Astrocyte (in vitro differentiated cells and primary cell): ENCODE data around the gene RDH13.

ENCODE experiments used
- CTCF ChIP-seq: IDR thresholded peaks from 2 replicates; pipeline ENCODE4 v1.5.1; 2011; ENCODE audit warnings: low read depth, mild to moderate bottlenecking, inconsistent platforms, low read length, moderate library complexity; ENCODE audit not compliant: insufficient read depth
- EZH2 ChIP-seq: IDR thresholded peaks from 2 replicates; pipeline ENCODE4 v1.6.1; 2012; ENCODE audit warnings: mild to moderate bottlenecking, low read length, inconsistent platforms; ENCODE audit not compliant: insufficient read depth

- TF ChIP-seq CTCF (no peak), EZH2 (no peak)
These were observed 4.0 kb downstream of the RDH13 start for GRCh38 chr19:55058781-55059610.
